GM21390 (cell line): ENCODE data around the gene TMC8.

Experiments
- ATAC-seq: cut with Tn5 transposase; IDR thresholded peaks from one replicate; pipeline ENCODE4 v1.9.1; 2021; ENCODE audit not compliant: unreplicated experiment

TMC8 gene

DNA sequence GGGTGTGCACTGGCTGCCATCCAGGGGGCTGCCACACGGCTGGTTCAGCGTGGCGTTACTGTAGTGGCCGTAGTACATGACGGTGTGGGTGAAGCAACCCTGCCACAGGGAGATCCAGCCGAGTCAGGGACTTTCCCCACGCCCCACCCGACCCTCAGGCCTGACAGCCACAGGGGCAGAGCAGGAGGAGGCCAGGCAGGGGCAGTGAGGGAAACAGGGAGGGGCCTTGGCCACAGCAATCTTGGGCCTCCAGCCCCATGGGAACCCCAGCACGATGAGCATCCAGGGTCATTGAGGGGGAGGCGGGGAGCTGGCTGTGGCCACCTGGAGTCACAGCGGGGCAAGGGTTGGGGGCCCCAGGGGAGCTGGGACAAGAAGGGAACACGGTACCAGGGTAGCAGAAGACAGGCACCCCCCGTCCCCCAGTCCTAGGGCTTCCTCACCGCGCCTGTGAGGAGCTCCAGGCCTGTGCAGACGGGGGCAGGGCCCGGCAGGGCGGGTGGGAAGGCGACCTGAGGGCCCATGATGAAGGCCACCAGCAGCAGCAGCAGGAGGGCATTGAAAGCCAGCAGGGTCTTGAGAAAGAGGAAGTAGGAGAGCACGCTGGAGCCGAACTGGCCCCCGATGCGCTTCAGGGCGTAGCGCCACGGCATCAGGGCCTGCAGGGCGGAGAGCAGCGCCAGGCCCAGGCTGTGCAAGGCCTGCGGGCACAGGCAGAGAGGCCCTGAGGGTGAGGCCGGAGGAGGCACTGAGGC lies 6.3 kb upstream of the TMC8 start:
- no peak for ATAC-seq

DNA sequence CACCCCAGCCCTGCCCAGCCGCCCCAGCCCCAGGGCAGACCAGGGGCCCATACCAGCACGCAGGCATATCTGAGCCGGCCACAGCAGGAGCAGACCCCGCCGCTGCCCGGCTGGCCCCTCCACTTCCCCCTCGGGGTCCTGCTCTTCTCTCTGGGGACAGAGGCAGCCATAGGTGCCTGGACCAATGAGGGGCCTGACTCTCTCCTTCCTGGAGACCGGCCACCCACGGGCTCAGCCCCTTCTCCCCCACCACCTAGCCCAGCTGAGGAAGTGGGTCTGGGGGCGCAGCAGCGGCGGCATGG lies 5.8 kb upstream of the TMC8 start:
- ATAC-seq, result no peak

- ATAC-seq, result no peak
Observed at GRCh38 chr17:78125138-78125913, 5.2 kb upstream of the TMC8 start.

DNA sequence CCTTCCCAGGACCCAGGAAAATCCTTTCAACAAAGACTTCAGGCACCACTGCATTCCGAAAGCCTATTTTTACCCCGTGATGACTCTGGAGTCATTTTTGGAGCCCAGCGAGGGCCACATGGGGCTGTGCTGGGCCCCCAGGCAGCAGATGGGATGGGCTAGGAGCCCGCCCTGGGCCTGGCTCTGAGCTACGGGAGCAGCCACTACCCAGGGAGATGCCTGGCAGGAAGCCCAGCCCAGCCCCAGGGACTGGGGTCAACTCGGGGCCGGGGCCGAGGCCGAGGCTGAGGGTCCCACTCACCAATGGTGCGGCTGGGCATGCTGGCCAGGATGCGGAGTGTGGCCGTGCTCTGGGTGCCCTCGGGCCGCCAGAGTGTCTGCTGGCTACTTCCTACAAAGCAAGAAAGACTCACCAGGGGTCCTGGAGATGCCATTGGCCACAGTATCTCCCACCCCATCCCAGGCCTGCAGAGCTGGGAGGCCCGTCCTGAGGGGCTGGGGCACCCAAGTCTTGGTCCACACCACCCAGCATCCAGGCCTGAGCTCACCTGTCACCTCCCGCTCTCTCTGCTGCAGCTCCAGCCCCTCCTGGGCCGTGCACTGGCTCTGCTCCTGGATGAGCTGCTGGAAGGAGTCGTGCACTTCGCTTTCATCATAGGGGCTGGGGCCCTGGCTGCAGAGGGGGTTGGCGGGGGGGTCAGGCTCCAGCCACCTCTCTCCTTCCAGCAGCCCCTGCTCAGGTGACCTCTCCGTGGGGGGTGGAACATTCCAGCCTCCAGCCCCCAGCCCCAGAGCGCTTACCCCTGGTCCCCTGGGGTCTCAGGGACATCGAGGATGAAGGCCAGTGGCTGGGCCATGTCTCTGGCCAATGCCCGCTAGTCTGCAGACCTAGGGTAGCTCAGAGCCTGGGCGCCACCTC lies 4.3 kb upstream of the TMC8 start:
- no peak for ATAC-seq

- ATAC-seq, result no peak
Observed at GRCh38 chr17:78126895-78127238, 3.7 kb upstream of the TMC8 start.

- ATAC-seq, result no peak
Observed at GRCh38 chr17:78127239-78127887, 3.2 kb upstream of the TMC8 start.

- ATAC-seq, result no peak
Observed at GRCh38 chr17:78127888-78128550, 2.6 kb upstream of the TMC8 start.

GRCh38 chr17:78128551-78129350 lies 1.8 kb upstream of the TMC8 start, which contains the start of gene TMC6:
Gene TMC6, minus strand, starts transcription at chr17:78128755. Its CDS starts 1,923 bp downstream, at chr17:78126832.
- ATAC-seq, result no peak

DNA sequence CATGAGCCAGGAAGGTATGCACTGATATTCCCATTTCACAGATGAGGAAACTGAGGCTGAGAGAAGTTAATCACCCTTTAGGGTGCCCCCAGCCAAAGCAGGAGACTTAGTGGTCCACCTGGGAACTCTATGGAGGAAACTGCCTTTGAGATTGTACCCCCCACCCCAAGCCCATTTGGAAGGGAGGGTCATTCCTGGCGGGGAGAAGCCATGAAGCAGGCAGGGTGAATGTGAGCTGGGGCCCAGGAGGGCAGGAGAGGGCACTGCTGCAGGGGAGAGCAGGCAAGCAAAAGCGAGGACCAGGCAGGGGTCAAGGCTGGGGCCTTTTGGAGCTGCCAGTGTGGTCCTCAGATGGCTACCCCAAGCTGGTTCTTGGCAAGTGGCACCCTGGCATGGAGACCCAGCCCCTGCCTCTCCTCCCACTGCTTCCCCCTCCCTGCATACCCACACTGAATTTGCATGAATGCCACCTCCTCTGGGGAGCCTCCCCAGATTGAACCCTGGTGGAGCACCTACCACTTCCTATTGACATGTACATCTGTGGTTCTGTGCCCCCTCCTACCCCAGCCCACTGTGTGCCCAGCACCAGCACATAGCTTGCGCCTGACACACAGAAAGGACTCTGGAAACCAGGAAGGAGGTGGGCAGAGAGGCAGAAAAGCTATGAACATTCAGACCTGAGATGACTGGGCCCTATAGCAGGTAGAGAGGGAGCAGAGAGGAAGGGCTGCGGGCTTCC lies 1.1 kb upstream of the TMC8 start:
- no peak for ATAC-seq

DNA sequence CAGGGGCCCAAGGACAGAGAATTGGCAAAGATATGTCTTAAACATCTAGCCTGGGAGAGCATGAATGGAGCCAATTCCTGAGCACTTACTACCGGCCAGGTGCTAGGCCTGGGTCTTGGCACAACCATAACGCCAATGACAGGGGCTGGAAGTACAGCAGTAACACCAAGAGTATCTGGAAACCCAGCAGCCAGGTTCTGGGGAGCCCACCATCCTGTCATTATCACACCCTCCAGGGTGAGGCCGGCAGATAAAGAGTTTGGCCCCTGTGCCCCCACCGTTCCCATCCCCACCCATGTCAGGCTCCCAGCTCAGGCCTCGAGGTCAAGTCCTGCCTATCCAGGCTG lies 508 bp upstream of the TMC8 start:
- ATAC-seq, result no peak

GRCh38 chr17:78131172-78132083 lies 857 bp downstream of the TMC8 start:
- no peak for ATAC-seq

- no peak for ATAC-seq
Observed at GRCh38 chr17:78132084-78132676, 1.6 kb downstream of the TMC8 start.

GRCh38 chr17:78132767-78133178 lies 2.2 kb downstream of the TMC8 start:
- no peak for ATAC-seq

DNA sequence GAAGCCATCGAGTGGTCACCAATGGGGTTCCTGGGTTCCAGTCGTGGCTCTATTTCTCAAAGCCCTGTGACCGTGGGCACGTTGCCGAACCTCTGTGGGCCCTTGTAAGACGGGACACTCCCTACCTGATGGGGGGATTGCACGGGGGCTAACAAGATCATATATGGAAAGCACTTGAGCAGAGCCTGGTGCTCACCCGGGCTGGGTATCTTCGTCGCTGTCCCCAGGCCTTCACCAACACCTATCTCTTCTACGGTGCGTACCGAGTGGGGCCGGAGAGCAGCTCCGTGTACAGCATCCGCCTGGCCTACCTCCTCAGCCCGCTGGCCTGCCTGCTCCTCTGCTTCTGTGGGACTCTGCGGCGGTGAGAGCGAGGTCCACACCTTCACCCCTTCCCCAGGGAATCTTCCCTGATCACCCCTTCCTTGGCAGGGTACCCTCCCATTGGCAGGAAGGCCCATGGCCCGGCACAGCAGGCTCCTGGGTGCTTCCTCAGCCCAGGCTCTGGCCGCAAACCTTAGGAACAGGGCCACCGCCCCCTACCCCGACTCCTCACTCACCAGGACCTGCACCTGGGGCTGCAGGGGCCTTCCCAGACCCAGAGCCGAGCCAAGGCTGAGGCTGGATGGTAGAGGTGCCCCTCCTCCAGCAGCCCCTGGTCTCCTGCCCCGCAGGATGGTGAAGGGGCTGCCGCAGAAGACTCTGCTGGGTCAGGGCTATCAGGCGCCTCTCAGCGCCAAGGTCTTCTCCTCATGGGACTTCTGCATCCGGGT lies 2.8 kb downstream of the TMC8 start:
- no peak for ATAC-seq

GRCh38 chr17:78133971-78134898 lies 3.7 kb downstream of the TMC8 start:
- no peak for ATAC-seq

DNA sequence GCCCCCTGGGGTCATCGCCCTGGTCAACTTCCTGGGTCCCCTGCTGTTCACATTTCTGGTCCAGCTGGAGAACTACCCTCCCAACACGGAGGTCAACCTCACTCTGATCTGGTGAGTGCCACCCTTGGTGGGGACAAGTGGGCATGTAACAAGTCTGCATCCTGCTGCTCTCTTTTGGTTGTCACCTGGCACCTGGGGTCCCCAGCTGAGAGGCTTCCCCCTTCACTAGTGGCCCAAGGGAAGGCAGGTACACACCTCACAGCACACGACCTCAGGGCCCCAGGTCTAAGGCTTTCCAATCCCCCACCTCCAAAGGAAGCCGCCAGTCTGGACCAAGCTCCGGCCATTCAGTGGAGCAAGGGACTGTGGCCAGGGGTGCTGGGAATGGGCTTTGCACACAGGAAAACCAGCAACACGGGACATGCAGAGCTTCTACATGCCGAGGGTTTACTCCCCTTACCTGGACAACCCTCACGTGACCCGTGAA lies 4.4 kb downstream of the TMC8 start:
- no peak for ATAC-seq
